Tibial artery (tissue), 4 donors: ENCODE data around the gene ST3GAL4.

Experiments
- DNase-seq, 2 donors: peaks; one replicate each; pipeline ENCODE4 v3.0.0-alpha.2; 2019
- H3K27ac ChIP-seq, 2 donors: fragments of 200-600 bp; sonication (generic) in 1 of 2; 1 replicate in 1 of 2; 2 replicates in 1 of 2; pipeline ENCODE4 v1.5.1; 2018 to 2019; ENCODE audit warnings: mild to moderate bottlenecking in 1 of 2
- H3K27me3 ChIP-seq, 2 donors: fragments of 200-600 bp; sonication (generic) in 1 of 2; one replicate each; pipeline versions ENCODE4 v1.5.1 to v1.6.0; 2016 to 2019
- H3K36me3 ChIP-seq, 3 donors: fragments of 200-600 bp; sonication (generic) in 2 of 3; one replicate each; pipeline ENCODE4 v1.5.1; 2016 to 2019; ENCODE audit warnings: mild to moderate bottlenecking in 2 of 3
- H3K4me1 ChIP-seq, 4 donors: fragments of 200-600 bp; sonication (generic) in 2 of 4; 1 replicate in 3 of 4; 2 replicates in 1 of 4; pipeline ENCODE4 v1.5.1; 2016 to 2019
- H3K4me3 ChIP-seq, 2 donors: fragments of 200-600 bp; sonication (generic) in 1 of 2; 1 replicate in 1 of 2; 2 replicates in 1 of 2; pipeline ENCODE4 v1.5.1; 2018 to 2019; ENCODE audit warnings: mild to moderate bottlenecking in 2 of 2
- H3K9me3 ChIP-seq, 3 donors: fragments of 200-600 bp; sonication (generic) in 1 of 3; one replicate each; pipeline ENCODE4 v1.5.1; 2016 to 2019
- intact Hi-C: fragments of 100-400 bp; cut with DNase I; formaldehyde crosslinking; loops from one replicate; pipeline ENCODE4 v1.15.0; 2023; ENCODE audit warnings: low total_unique reads
- TF ChIP-seq, protein P1 (sequence below), 2 experiments: fragments of 200-600 bp in 1 of 2; fragments of 450-650 bp in 1 of 2; IDR thresholded peaks; one replicate each; pipeline ENCODE4 v1.5.1; 2017 to 2019; ENCODE audit warnings: antibody characterized with exemption in 2 of 2, mild to moderate bottlenecking in 1 of 2, moderate library complexity in 1 of 2

The ST3GAL4 gene

DNA sequence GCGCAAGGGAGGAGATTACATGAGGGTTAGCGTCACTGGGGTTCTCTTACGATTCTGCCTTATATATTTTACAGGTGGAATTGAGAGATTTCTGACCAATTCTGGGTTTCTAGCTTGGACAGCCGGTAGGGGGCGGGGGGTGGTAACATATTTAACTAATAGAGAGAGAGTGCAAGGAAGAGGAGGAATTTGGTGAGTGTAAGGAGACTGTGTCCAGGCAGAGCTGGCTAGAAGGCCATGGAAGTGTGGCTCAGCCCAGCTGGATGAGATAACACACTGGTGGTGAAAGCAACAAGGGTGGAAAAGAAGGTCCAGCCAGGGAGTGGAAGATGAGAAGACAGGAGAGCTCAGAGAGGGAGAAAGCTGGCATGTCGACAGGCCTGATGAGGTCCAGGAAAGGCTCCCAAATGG lies 56.5 kb downstream of the ST3GAL4 start:
- intact Hi-C loops, result loop anchor here (5.0 to 10.0 kb wide), 2 partner anchors 55 to 97 kb away; partner anchors contain the start of gene ST3GAL4
- no peak overlapping the region for H3K27ac ChIP-seq
- peaks cover 31 to 51% (median 31%) of the 10 kb centered on the region in 3 donors for H3K36me3 ChIP-seq

GRCh38 chr11:126413426-126413825 lies 57.9 kb downstream of the ST3GAL4 start:
- Histone ChIP-seq H3K4me1 (peaks cover 0 to 41% (median 35%) of the 10 kb centered on the region in 4 donors), H3K9me3 (no peaks in the 10 kb centered on the region), H3K4me3 (no peak overlapping the region), H3K27me3 (no peaks in the 10 kb centered on the region), H3K36me3 (peaks cover 16 to 37% (median 16%) of the 10 kb centered on the region in 3 donors), H3K27ac (peak overlapping the region; percentile 74 to 83)
- intact Hi-C loops, result loop anchor here (5.0 to 10.0 kb wide), 2 partner anchors 56 to 99 kb away; partner anchors contain the start of gene ST3GAL4
- no peak for DNase-seq
- TF ChIP-seq, protein P1, sequence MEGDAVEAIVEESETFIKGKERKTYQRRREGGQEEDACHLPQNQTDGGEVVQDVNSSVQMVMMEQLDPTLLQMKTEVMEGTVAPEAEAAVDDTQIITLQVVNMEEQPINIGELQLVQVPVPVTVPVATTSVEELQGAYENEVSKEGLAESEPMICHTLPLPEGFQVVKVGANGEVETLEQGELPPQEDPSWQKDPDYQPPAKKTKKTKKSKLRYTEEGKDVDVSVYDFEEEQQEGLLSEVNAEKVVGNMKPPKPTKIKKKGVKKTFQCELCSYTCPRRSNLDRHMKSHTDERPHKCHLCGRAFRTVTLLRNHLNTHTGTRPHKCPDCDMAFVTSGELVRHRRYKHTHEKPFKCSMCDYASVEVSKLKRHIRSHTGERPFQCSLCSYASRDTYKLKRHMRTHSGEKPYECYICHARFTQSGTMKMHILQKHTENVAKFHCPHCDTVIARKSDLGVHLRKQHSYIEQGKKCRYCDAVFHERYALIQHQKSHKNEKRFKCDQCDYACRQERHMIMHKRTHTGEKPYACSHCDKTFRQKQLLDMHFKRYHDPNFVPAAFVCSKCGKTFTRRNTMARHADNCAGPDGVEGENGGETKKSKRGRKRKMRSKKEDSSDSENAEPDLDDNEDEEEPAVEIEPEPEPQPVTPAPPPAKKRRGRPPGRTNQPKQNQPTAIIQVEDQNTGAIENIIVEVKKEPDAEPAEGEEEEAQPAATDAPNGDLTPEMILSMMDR (IDR thresholded peaks at IDR 0.05), result no peak

More for the DNA sequence above, 56.5 kb downstream of the ST3GAL4 start:
- DNase-seq, result no peak
- Histone ChIP-seq H3K4me3 (no peak overlapping the region), H3K9me3 (no peaks in the 10 kb centered on the region), H3K27me3 (no peaks in the 10 kb centered on the region), H3K4me1 (peaks cover 0 to 38% (median 31%) of the 10 kb centered on the region in 4 donors)
- TF ChIP-seq, protein P1 (IDR thresholded peaks at IDR 0.05), result no peak

GRCh38 chr11:126413843-126414405 lies 58.4 kb downstream of the ST3GAL4 start:
- H3K4me3 ChIP-seq, result no peak overlapping the region
- peaks cover 0 to 41% (median 35%) of the 10 kb centered on the region in 4 donors for H3K4me1 ChIP-seq
- H3K9me3 ChIP-seq, result no peaks in the 10 kb centered on the region
- TF ChIP-seq, protein P1 (IDR thresholded peaks at IDR 0.05), result no peak
- H3K36me3 ChIP-seq, result peaks cover 11 to 32% (median 11%) of the 10 kb centered on the region in 3 donors
- intact Hi-C loops, result loop anchor here (5.0 to 10.0 kb wide), 2 partner anchors 57 to 99 kb away; partner anchors contain the start of gene ST3GAL4
- H3K27ac ChIP-seq, result peak overlapping the region; percentile 74 to 83
- no peak for DNase-seq
- H3K27me3 ChIP-seq, result no peaks in the 10 kb centered on the region

- intact Hi-C loops, result loop anchor here (5.0 to 10.0 kb wide), 2 partner anchors 57 to 100 kb away; partner anchors contain the start of gene ST3GAL4
These were observed 59.1 kb downstream of the ST3GAL4 start for GRCh38 chr11:126414615-126415014.

DNA sequence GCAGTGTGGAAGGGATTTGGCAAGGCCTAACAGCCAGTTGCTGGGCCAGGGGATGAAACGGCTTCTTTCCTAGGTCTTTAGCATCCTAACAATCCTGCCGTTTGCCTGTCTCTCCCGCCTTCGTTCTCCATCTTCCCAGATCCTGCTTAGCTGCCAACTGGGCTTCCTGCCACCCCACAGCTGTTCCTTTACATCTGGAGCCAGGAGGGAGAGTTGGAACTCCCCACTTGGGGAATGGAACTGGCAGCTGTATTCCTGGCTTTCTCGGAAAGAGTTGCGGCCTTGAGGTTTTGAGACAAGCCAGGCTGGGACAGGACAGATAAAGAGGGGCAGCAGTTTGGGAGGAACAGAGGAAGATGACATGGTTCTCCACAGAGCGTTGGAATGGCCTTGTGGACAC lies 59.6 kb downstream of the ST3GAL4 start:
- peaks cover 0 to 42% (median 36%) of the 10 kb centered on the region in 4 donors for H3K4me1 ChIP-seq
- no peaks in the 10 kb centered on the region for H3K9me3 ChIP-seq
- TF ChIP-seq, protein P1 (IDR thresholded peaks at IDR 0.05), result no peak
- H3K36me3 ChIP-seq, result peaks cover 0 to 20% (median 7%) of the 10 kb centered on the region in 3 donors
- H3K27me3 ChIP-seq, result no peaks in the 10 kb centered on the region
- H3K27ac ChIP-seq, result peak overlapping the region; percentile 74 to 83
- peak; percentile 92 to 93 for DNase-seq
- intact Hi-C loops, result loop anchor here (10.0 kb wide), 1 partner anchor 100 kb away; no protein-coding TSS in a partner anchor
- H3K4me3 ChIP-seq, result peak overlapping the region in 1 of 2 donors; percentile 16

More at GRCh38 chr11:126414615-126415014, 59.1 kb downstream of the ST3GAL4 start:
- H3K36me3 ChIP-seq, result peaks cover 5 to 25% (median 7%) of the 10 kb centered on the region in 3 donors
- TF ChIP-seq, protein P1 (IDR thresholded peaks at IDR 0.05), result no peak
- H3K4me1 ChIP-seq, result peaks cover 0 to 41% (median 35%) of the 10 kb centered on the region in 4 donors
- no peak for DNase-seq
- H3K4me3 ChIP-seq, result peak overlapping the region in 1 of 2 donors; percentile 16
- H3K27me3 ChIP-seq, result no peaks in the 10 kb centered on the region
- no peaks in the 10 kb centered on the region for H3K9me3 ChIP-seq
- H3K27ac ChIP-seq, result peak overlapping the region; percentile 74 to 83
